SK-N-SH (cell line): ENCODE measurements around the gene SLC9A7. TPM values are rescaled to one million over a fixed set of nuclear protein-coding genes. Genes with fewer than 3 reads are reported as not detected.

Source experiments
- CTCF ChIA-PET: fragments of 300-600, 350-600 bp; formaldehyde crosslinking; extraction: SDS; loops from one replicate; lab custom pipeline; 2021; lab: Yijun Ruan, JAX
- POLR2A ChIA-PET: fragments of 350-600 bp; sonication (Branson Sonifier 250); formaldehyde crosslinking; extraction: SDS; loops from one replicate; lab custom pipeline; 2020; ENCODE audit warnings: antibody characterized with exemption, inconsistent platforms; lab: Yijun Ruan, JAX
- DNase-seq: peaks from one replicate; pipeline ENCODE4 v3.0.0; 2012
- H2AFZ ChIP-seq: fragments of 200-600 bp; sonication (generic); 2 replicates; pipeline ENCODE4 v1.8.1; 2016; ENCODE audit warnings: antibody characterized with exemption, mild to moderate bottlenecking, low read depth
- H3F3A ChIP-seq: fragments of 200-600 bp; sonication (generic); replicated peaks from 2 replicates; pipeline ENCODE3; 2016; ENCODE audit warnings: antibody characterized with exemption, mild to moderate bottlenecking; ENCODE audit not compliant: insufficient read depth
- H3K27ac ChIP-seq, 2 experiments: fragments of 200-500 bp in 1 of 2; fragments of 200-600 bp in 1 of 2; sonication (Bioruptor generic) in 1 of 2; sonication (generic), shearing (Covaris generic) in 1 of 2; 2 replicates each; pipeline versions ENCODE4 v1.5.1 to v1.6.1; 2014 to 2016; ENCODE audit warnings: low read depth in 2 of 2, inconsistent platforms in 1 of 2, low read length in 1 of 2, mild to moderate bottlenecking in 1 of 2, mixed read lengths in 1 of 2
- H3K27me3 ChIP-seq: fragments of 200-600 bp; sonication (generic), shearing (Covaris generic); 2 replicates; pipeline ENCODE4 v1.6.1; 2016; ENCODE audit warnings: mixed run types; ENCODE audit not compliant: insufficient read depth
- H3K36me3 ChIP-seq, 2 experiments: fragments of 200-500 bp in 1 of 2; fragments of 200-600 bp in 1 of 2; sonication (Bioruptor generic) in 1 of 2; sonication (generic) in 1 of 2; replicated peaks in 1 of 2; 2 replicates each; pipeline versions ENCODE3 to v1.5.1; 2014 to 2016; ENCODE audit warnings: low read length in 1 of 2, mild to moderate bottlenecking in 1 of 2; ENCODE audit not compliant: insufficient read depth in 2 of 2, control insufficient read depth in 1 of 2
- H3K4me1 ChIP-seq, 2 experiments: fragments of 200-500 bp in 1 of 2; fragments of 200-600 bp in 1 of 2; sonication (Bioruptor generic) in 1 of 2; sonication (generic), shearing (Covaris generic) in 1 of 2; 2 replicates each; pipeline versions ENCODE4 v1.5.1 to v1.6.1; 2014 to 2016; ENCODE audit warnings: low read depth in 1 of 2, low read length in 1 of 2, mixed run types in 1 of 2; ENCODE audit not compliant: insufficient read depth in 2 of 2, control insufficient read depth in 1 of 2
- H3K4me2 ChIP-seq: fragments of 200-600 bp; sonication (generic), shearing (Covaris generic); 2 replicates; pipeline ENCODE4 v1.6.1; 2017; ENCODE audit warnings: mixed run types
- H3K4me3 ChIP-seq, 2 experiments: fragments of 200-500 bp in 1 of 2; fragments of 200-600 bp in 1 of 2; sonication (Bioruptor generic) in 1 of 2; sonication (generic), shearing (Covaris generic) in 1 of 2; 2 replicates each; pipeline versions ENCODE4 v1.5.1 to v1.8.1; 2014 to 2016; ENCODE audit warnings: low read depth in 2 of 2, inconsistent platforms in 1 of 2, low read length in 1 of 2, mild to moderate bottlenecking in 1 of 2, mixed read lengths in 1 of 2, moderate library complexity in 1 of 2
- H3K79me2 ChIP-seq: fragments of 200-600 bp; sonication (generic); 2 replicates; pipeline ENCODE4 v1.8.1; 2017; ENCODE audit warnings: mild to moderate bottlenecking; ENCODE audit not compliant: insufficient read depth
- H3K9ac ChIP-seq: fragments of 200-600 bp; sonication (generic); 2 replicates; pipeline ENCODE4 v1.6.1; 2017; ENCODE audit warnings: mixed run types
- H3K9me2 ChIP-seq: fragments of 200-600 bp; sonication (generic); 2 replicates; pipeline ENCODE4 v1.6.1; 2017; ENCODE audit warnings: mixed run types
- H3K9me3 ChIP-seq: fragments of 200-600 bp; sonication (generic); 2 replicates; pipeline ENCODE4 v1.6.1; 2017; ENCODE audit warnings: mixed run types, mild to moderate bottlenecking, moderate library complexity
- H4K20me1 ChIP-seq: fragments of 200-600 bp; sonication (generic); 2 replicates; pipeline ENCODE4 v1.6.1; 2017; ENCODE audit warnings: mild to moderate bottlenecking, mixed run types; ENCODE audit not compliant: insufficient read depth
- CHD2 ChIP-seq: fragments of 150-350 bp; IDR thresholded peaks from 2 replicates; pipeline ENCODE4 v1.6.1; 2018; ENCODE audit warnings: low read length; ENCODE audit not compliant: partially characterized antibody
- ELF1 ChIP-seq: IDR thresholded peaks from 2 replicates; pipeline ENCODE4 v1.4.0; 2012
- EP300 ChIP-seq, 2 experiments: IDR thresholded peaks; 2 replicates each; pipeline versions ENCODE4 v1.4.0 to v1.6.1; 2012; ENCODE audit warnings: borderline replicate concordance in 1 of 2, low read depth in 1 of 2, low read length in 1 of 2
- FOXJ3 ChIP-seq: sonication (generic); formaldehyde crosslinking; IDR thresholded peaks from 2 replicates; pipeline ENCODE4 v1.5.1; 2020; ENCODE audit warnings: mild to moderate bottlenecking, missing genetic modification reagents
- FOXM1 ChIP-seq: IDR thresholded peaks from 2 replicates; pipeline ENCODE4 v1.4.0; 2012; ENCODE audit warnings: low read depth, mild to moderate bottlenecking
- GATA2 ChIP-seq: sonication (generic); formaldehyde crosslinking; IDR thresholded peaks from 2 replicates; pipeline ENCODE4 v1.5.0; 2020; ENCODE audit warnings: mild to moderate bottlenecking, missing genetic modification reagents
- MEF2A ChIP-seq: IDR thresholded peaks from 2 replicates; pipeline ENCODE4 v1.4.0; 2012; ENCODE audit warnings: low read depth, borderline replicate concordance
- NFIC ChIP-seq: IDR thresholded peaks from 2 replicates; pipeline ENCODE4 v1.4.0; 2012; ENCODE audit warnings: borderline replicate concordance
- PBX3 ChIP-seq: IDR thresholded peaks from 2 replicates; pipeline ENCODE4; 2012
- POLR2AphosphoS5 ChIP-seq: IDR thresholded peaks from 2 replicates; pipeline ENCODE4 v1.6.1; 2012; ENCODE audit warnings: low read depth, low read length
- RFX5 ChIP-seq: IDR thresholded peaks from 2 replicates; pipeline ENCODE4 v1.6.1; 2012; ENCODE audit warnings: mild to moderate bottlenecking, improper control_type of control experiment, low read length
- RXRA ChIP-seq: IDR thresholded peaks from 2 replicates; pipeline ENCODE4 v1.4.0; 2012; ENCODE audit warnings: low read depth, mild to moderate bottlenecking, borderline replicate concordance
- SIN3A ChIP-seq: IDR thresholded peaks from 2 replicates; pipeline ENCODE4 v1.6.1; 2012; ENCODE audit warnings: low read depth, mild to moderate bottlenecking, low read length, moderate library complexity, borderline replicate concordance
- SMC3 ChIP-seq: IDR thresholded peaks from 2 replicates; pipeline ENCODE4 v1.6.1; 2012; ENCODE audit warnings: low read depth, low read length, improper control_type of control experiment
- TCF12 ChIP-seq: IDR thresholded peaks from 2 replicates; pipeline ENCODE4 v1.4.0; 2012
- WGBS: methylation state at CpG from one replicate; pipeline ENCODE4 v1.1.6; 2017; ENCODE audit warnings: low lambda C conversion rate; 5-methylcytosine and 5-hydroxymethylcytosine counted together
- polyA plus RNA-seq, 3 experiments: library from polyadenylated mRNA; depleted of rRNA; stranded (reverse); fragments of >200 nt; gene quantifications; 2 replicates each; pipeline ENCODE4 v1.2.3, GENCODE V29; 2012
- TF ChIP-seq, protein P1 (sequence below): IDR thresholded peaks from 2 replicates; pipeline ENCODE4 v1.4.0; 2012; ENCODE audit warnings: low read depth, borderline replicate concordance
- TF ChIP-seq, protein P2 (sequence below): IDR thresholded peaks from 2 replicates; pipeline ENCODE4 v1.6.1; 2012; ENCODE audit warnings: mild to moderate bottlenecking, low read depth, low read length, moderate library complexity

SLC9A7 gene
- polyA plus RNA-seq, 1 of the 3 experiments (the other 2 are of a cell fraction): 10.5 TPM

DNA sequence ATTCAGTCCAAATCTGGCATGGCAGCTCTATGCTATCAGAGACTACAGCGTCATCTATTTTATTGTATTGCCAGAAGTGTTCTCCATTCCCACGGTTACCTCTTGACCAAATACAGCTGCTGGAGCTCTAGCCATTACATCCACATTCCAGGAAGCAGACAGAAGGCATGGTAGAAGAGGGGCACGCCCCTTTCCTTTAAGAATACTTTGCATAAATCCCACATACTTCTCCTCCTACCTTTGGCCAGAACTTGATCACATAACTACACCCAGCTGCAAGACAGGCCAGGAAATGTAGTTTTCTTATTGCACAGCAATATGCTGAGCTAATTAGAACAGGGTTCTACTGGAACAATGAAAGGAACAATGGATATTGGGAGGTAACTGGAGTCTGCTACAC lies 14.9 kb downstream of the SLC9A7 start:
- 32% methylated on average over 3 of the region's 3 CpGs for WGBS
- no peaks in the 10 kb centered on the region for H3F3A ChIP-seq
- H3K4me1 ChIP-seq: no peaks in the 10 kb centered on the region
- H3K27ac ChIP-seq: no peak overlapping the region
- no peaks in the 10 kb centered on the region for H3K9me3 ChIP-seq
- TF ChIP-seq FOXM1 (no peak), FOXJ3 (no peak), CHD2 (no peak), TCF12 (no peak), SIN3A (no peak), NFIC (no peak), SMC3 (no peak), RXRA (no peak), GATA2 (CRISPR knock-in tag) (no peak), POLR2AphosphoS5 (no peak), ELF1 (no peak), EP300 (IDR thresholded peaks at IDR 0.05; ENCODE audit: borderline replicate concordance in 1 of 2, low read depth in 1 of 2, low read length in 1 of 2) (no peak), RFX5 (no peak)
- TF ChIP-seq, protein P1, sequence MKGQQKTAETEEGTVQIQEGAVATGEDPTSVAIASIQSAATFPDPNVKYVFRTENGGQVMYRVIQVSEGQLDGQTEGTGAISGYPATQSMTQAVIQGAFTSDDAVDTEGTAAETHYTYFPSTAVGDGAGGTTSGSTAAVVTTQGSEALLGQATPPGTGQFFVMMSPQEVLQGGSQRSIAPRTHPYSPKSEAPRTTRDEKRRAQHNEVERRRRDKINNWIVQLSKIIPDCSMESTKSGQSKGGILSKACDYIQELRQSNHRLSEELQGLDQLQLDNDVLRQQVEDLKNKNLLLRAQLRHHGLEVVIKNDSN: no peak
- TF ChIP-seq, protein P2, sequence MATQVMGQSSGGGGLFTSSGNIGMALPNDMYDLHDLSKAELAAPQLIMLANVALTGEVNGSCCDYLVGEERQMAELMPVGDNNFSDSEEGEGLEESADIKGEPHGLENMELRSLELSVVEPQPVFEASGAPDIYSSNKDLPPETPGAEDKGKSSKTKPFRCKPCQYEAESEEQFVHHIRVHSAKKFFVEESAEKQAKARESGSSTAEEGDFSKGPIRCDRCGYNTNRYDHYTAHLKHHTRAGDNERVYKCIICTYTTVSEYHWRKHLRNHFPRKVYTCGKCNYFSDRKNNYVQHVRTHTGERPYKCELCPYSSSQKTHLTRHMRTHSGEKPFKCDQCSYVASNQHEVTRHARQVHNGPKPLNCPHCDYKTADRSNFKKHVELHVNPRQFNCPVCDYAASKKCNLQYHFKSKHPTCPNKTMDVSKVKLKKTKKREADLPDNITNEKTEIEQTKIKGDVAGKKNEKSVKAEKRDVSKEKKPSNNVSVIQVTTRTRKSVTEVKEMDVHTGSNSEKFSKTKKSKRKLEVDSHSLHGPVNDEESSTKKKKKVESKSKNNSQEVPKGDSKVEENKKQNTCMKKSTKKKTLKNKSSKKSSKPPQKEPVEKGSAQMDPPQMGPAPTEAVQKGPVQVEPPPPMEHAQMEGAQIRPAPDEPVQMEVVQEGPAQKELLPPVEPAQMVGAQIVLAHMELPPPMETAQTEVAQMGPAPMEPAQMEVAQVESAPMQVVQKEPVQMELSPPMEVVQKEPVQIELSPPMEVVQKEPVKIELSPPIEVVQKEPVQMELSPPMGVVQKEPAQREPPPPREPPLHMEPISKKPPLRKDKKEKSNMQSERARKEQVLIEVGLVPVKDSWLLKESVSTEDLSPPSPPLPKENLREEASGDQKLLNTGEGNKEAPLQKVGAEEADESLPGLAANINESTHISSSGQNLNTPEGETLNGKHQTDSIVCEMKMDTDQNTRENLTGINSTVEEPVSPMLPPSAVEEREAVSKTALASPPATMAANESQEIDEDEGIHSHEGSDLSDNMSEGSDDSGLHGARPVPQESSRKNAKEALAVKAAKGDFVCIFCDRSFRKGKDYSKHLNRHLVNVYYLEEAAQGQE: no peak
- no peaks in the 10 kb centered on the region for H3K9me2 ChIP-seq
- no peak overlapping the region for H3K4me2 ChIP-seq
- ChIA-PET POLR2A (interaction anchor here (1.2 kb wide), 1 partner anchor 16 kb away, joined by 3 read pairs; no protein-coding TSS in a partner anchor), CTCF (interaction anchor here (1.2 kb wide), 1 partner anchor 15 kb away, joined by 6 read pairs; no protein-coding TSS in a partner anchor)
- no peaks in the 10 kb centered on the region for H4K20me1 ChIP-seq
- H3K27me3 ChIP-seq: no peaks in the 10 kb centered on the region
- DNase-seq: no peak
- H3K36me3 ChIP-seq: no peaks in the 10 kb centered on the region
- H2AFZ ChIP-seq: no peak overlapping the region
- no peak overlapping the region for H3K4me3 ChIP-seq
- no peak overlapping the region for H3K9ac ChIP-seq
- peaks cover 7% of the 10 kb centered on the region; the same call in 1 of the 2 replicates for H3K79me2 ChIP-seq

- H3K4me3 ChIP-seq: no peak overlapping the region
- TF ChIP-seq MEF2A (no peak), PBX3 (no peak), FOXM1 (no peak)
- TF ChIP-seq, all 33 proteins: peak for 0
- Histone ChIP-seq H3K27ac (no peak overlapping the region), H3K36me3 (no peaks in the 10 kb centered on the region), H3K79me2 (peaks cover 7% of the 10 kb centered on the region; the same call in 1 of the 2 replicates), H3F3A (no peaks in the 10 kb centered on the region), H3K9ac (no peak overlapping the region), H3K9me2 (no peaks in the 10 kb centered on the region), H2AFZ (no peak overlapping the region), H3K9me3 (no peaks in the 10 kb centered on the region), H3K27me3 (no peaks in the 10 kb centered on the region), H4K20me1 (no peaks in the 10 kb centered on the region), H3K4me2 (no peak overlapping the region), H3K4me1 (no peaks in the 10 kb centered on the region)
- CTCF ChIA-PET: no interaction called here
- WGBS: 38% methylated on average over 1 of the region's 1 CpG
- DNase-seq: no peak
- POLR2A ChIA-PET: no interaction called here
Measured at GRCh38 chrX:46743046-46743445, 15.9 kb downstream of the SLC9A7 start.
